Skeletal muscle tissue (tissue), 4 donors: ENCODE data around the gene C6orf132. TPM values are rescaled to one million over a fixed set of nuclear protein-coding genes. Genes with fewer than 3 reads are reported as not detected.

Experiments used
- H3K27ac ChIP-seq: one replicate; pipeline ENCODE4 v1.7.0; 2013; ENCODE audit warnings: mild to moderate bottlenecking, low read depth, low read length, inconsistent platforms
- H3K27me3 ChIP-seq, 3 donors: one replicate each; pipeline ENCODE4 v1.7.0; 2013; ENCODE audit warnings: low read length in 3 of 3; ENCODE audit not compliant: control insufficient read depth in 3 of 3, insufficient read depth in 3 of 3
- H3K36me3 ChIP-seq, 3 donors: one replicate each; pipeline ENCODE4 v1.7.0; 2013; ENCODE audit warnings: low read length in 3 of 3; ENCODE audit not compliant: control insufficient read depth in 3 of 3, insufficient read depth in 3 of 3
- H3K4me1 ChIP-seq, 3 donors: one replicate each; pipeline ENCODE4 v1.7.0; 2013; ENCODE audit warnings: low read length in 3 of 3, mild to moderate bottlenecking in 3 of 3; ENCODE audit not compliant: control insufficient read depth in 3 of 3, insufficient read depth in 3 of 3
- H3K4me3 ChIP-seq, 3 donors: one replicate each; pipeline ENCODE4 v1.7.0; 2013; ENCODE audit warnings: low read length in 3 of 3
- H3K9ac ChIP-seq, 3 donors: one replicate each; pipeline ENCODE4 v1.7.0; 2013; ENCODE audit warnings: low read length in 3 of 3, mild to moderate bottlenecking in 3 of 3, moderate library complexity in 2 of 3, low read depth in 1 of 3
- H3K9me3 ChIP-seq, 3 donors: one replicate each; pipeline ENCODE4 v1.7.0; 2013; ENCODE audit warnings: low read length in 3 of 3; ENCODE audit not compliant: control insufficient read depth in 3 of 3
- total RNA-seq: library from RNA; depleted of rRNA; stranded (reverse); fragments of >200 nt; gene quantifications from one replicate; pipeline ENCODE4 v1.2.3, GENCODE V29; 2014
- donor health status: Osteomylitis.

C6orf132 gene
- total RNA-seq, 1 donor from 2014 or later = under 0.01 TPM

GRCh38 chr6:42136508-42137193 lies 5.8 kb downstream of the C6orf132 start:
- H3K27me3 ChIP-seq = peaks cover 3 to 13% (median 10%) of the 10 kb centered on the region in 3 donors
- H3K27ac ChIP-seq = no peak overlapping the region
- H3K36me3 ChIP-seq = no peaks in the 10 kb centered on the region
- H3K9me3 ChIP-seq = no peaks in the 10 kb centered on the region
- no peak overlapping the region for H3K4me3 ChIP-seq
- no peaks in the 10 kb centered on the region for H3K4me1 ChIP-seq
- H3K9ac ChIP-seq = no peak overlapping the region

GRCh38 chr6:42135722-42136121 lies 6.7 kb downstream of the C6orf132 start:
- no peak overlapping the region for H3K4me3 ChIP-seq
- peaks cover under 1 to 4% (median 3%) of the 10 kb centered on the region in 3 donors for H3K27me3 ChIP-seq
- H3K36me3 ChIP-seq = no peaks in the 10 kb centered on the region
- no peak overlapping the region for H3K27ac ChIP-seq
- no peaks in the 10 kb centered on the region for H3K4me1 ChIP-seq
- no peaks in the 10 kb centered on the region for H3K9me3 ChIP-seq
- no peak overlapping the region for H3K9ac ChIP-seq

- Histone ChIP-seq H3K4me3 (no peak overlapping the region), H3K36me3 (no peaks in the 10 kb centered on the region), H3K27me3 (peaks cover 0 to 3% (median 2%) of the 10 kb centered on the region in 3 donors), H3K9ac (no peak overlapping the region), H3K27ac (no peak overlapping the region), H3K9me3 (no peaks in the 10 kb centered on the region), H3K4me1 (no peaks in the 10 kb centered on the region)
Measured at GRCh38 chr6:42135161-42135560, 7.3 kb downstream of the C6orf132 start.

GRCh38 chr6:42133926-42134325 lies 8.5 kb downstream of the C6orf132 start:
- Histone ChIP-seq H3K9ac (no peak overlapping the region), H3K4me3 (no peak overlapping the region), H3K27me3 (no peaks in the 10 kb centered on the region), H3K9me3 (no peaks in the 10 kb centered on the region), H3K4me1 (no peaks in the 10 kb centered on the region), H3K27ac (no peak overlapping the region), H3K36me3 (no peaks in the 10 kb centered on the region)

- Histone ChIP-seq H3K27me3 (no peaks in the 10 kb centered on the region), H3K36me3 (no peaks in the 10 kb centered on the region), H3K9ac (no peak overlapping the region), H3K27ac (no peak overlapping the region), H3K4me1 (no peaks in the 10 kb centered on the region), H3K9me3 (no peaks in the 10 kb centered on the region), H3K4me3 (no peak overlapping the region)
Measured at GRCh38 chr6:42131531-42131930, 10.9 kb downstream of the C6orf132 start.

GRCh38 chr6:42129360-42129676 lies 13.1 kb downstream of the C6orf132 start:
- Histone ChIP-seq H3K36me3 (no peaks in the 10 kb centered on the region), H3K4me3 (no peak overlapping the region), H3K27ac (no peak overlapping the region), H3K27me3 (no peaks in the 10 kb centered on the region), H3K4me1 (no peaks in the 10 kb centered on the region), H3K9me3 (no peaks in the 10 kb centered on the region), H3K9ac (no peak overlapping the region)

GRCh38 chr6:42128460-42129359 lies 13.7 kb downstream of the C6orf132 start:
- Histone ChIP-seq H3K4me1 (no peaks in the 10 kb centered on the region), H3K27me3 (no peaks in the 10 kb centered on the region), H3K4me3 (no peak overlapping the region), H3K9me3 (no peaks in the 10 kb centered on the region), H3K36me3 (no peaks in the 10 kb centered on the region), H3K9ac (no peak overlapping the region), H3K27ac (no peak overlapping the region)

GRCh38 chr6:42125663-42126062 lies 16.8 kb downstream of the C6orf132 start:
- H3K4me3 ChIP-seq = no peak overlapping the region
- no peaks in the 10 kb centered on the region for H3K4me1 ChIP-seq
- H3K9me3 ChIP-seq = no peaks in the 10 kb centered on the region
- no peak overlapping the region for H3K27ac ChIP-seq
- no peaks in the 10 kb centered on the region for H3K36me3 ChIP-seq
- no peaks in the 10 kb centered on the region for H3K27me3 ChIP-seq
- H3K9ac ChIP-seq = no peak overlapping the region

GRCh38 chr6:42125231-42125630 lies 17.2 kb downstream of the C6orf132 start:
- Histone ChIP-seq H3K9ac (no peak overlapping the region), H3K4me3 (no peak overlapping the region), H3K36me3 (no peaks in the 10 kb centered on the region), H3K27me3 (no peaks in the 10 kb centered on the region), H3K9me3 (no peaks in the 10 kb centered on the region), H3K4me1 (no peaks in the 10 kb centered on the region), H3K27ac (no peak overlapping the region)

GRCh38 chr6:42124223-42124836 lies 18.1 kb downstream of the C6orf132 start:
- Histone ChIP-seq H3K9me3 (no peaks in the 10 kb centered on the region), H3K27me3 (no peaks in the 10 kb centered on the region), H3K27ac (no peak overlapping the region), H3K4me3 (no peak overlapping the region), H3K4me1 (no peaks in the 10 kb centered on the region), H3K9ac (no peak overlapping the region), H3K36me3 (no peaks in the 10 kb centered on the region)
